Stimulated activated memory B cell treated with anti-CD40 and anti-IgM and Interleukin-4, amounts not matched to agents 10 μg/mL and 1 μg/mL and 100 μg/mL, for 72 hours (primary cell): ENCODE measurements around the gene LYRM2.
A peak's percentile ranks its signal among the peaks of the same experiment; 100 is the strongest.
"Not testable (repeated sequence)": the region's sequence is repeated elsewhere in the genome, so short reads cannot be mapped to it uniquely, and the experiment has no call there.

Source experiments
- ATAC-seq: fragments of 150-1000 bp; cut with Tn5 transposase; 2 replicates; pipeline ENCODE4 v1.10.0; 2021
- H3K27ac Mint-ChIP-seq: one replicate; pipeline ENCODE4 v1.8.0; 2022; ENCODE audit warnings: mild to moderate bottlenecking, mixed read lengths
- H3K27me3 Mint-ChIP-seq: one replicate; pipeline ENCODE4 v1.8.0; 2022; ENCODE audit warnings: mixed read lengths
- H3K36me3 Mint-ChIP-seq: one replicate; pipeline ENCODE4 v1.8.0; 2022; ENCODE audit warnings: mixed read lengths
- H3K4me1 Mint-ChIP-seq: one replicate; pipeline ENCODE4 v1.8.0; 2022; ENCODE audit warnings: mixed read lengths
- H3K4me3 Mint-ChIP-seq: one replicate; pipeline ENCODE4 v1.8.0; 2022; ENCODE audit warnings: mild to moderate bottlenecking, moderate library complexity, mixed read lengths
- H3K9me3 Mint-ChIP-seq: one replicate; pipeline ENCODE4 v1.8.0; 2022; ENCODE audit warnings: mixed read lengths

LYRM2 gene

DNA sequence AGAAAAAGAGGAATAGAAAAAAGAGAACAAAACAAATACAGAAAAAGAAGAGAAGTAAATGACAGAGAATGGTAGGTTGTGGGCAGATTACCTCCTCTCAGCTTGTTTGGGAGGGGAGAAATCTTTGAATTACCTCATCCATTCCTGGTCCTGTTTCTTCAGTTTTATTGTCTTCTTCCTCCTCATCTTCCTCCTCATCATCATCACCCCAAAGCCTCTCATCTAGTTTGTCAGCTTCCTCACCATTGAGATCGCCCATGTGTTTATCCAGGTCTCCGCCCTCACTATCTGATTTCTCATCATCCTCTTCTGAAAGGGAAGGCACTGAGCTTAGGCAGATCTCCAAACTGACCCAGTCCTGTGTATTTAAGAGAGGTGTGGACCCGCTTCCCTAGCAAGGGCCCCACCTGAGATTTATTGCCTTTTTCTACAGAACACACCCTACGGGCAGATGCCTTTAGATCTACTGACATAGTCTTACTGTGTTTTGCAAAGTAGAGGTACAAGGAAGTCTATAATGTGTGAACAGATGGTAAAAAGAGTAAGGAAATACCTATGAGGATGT, 24.2 kb upstream of the LYRM2 start:
- H3K27me3 Mint-ChIP-seq = no peaks in the 10 kb centered on the region
- H3K27ac Mint-ChIP-seq = no peak overlapping the region
- H3K4me1 Mint-ChIP-seq = no peaks in the 10 kb centered on the region
- H3K36me3 Mint-ChIP-seq = peaks cover 58% of the 10 kb centered on the region
- no peaks in the 10 kb centered on the region for H3K9me3 Mint-ChIP-seq
- no peak overlapping the region for H3K4me3 Mint-ChIP-seq
- no peak for ATAC-seq

DNA sequence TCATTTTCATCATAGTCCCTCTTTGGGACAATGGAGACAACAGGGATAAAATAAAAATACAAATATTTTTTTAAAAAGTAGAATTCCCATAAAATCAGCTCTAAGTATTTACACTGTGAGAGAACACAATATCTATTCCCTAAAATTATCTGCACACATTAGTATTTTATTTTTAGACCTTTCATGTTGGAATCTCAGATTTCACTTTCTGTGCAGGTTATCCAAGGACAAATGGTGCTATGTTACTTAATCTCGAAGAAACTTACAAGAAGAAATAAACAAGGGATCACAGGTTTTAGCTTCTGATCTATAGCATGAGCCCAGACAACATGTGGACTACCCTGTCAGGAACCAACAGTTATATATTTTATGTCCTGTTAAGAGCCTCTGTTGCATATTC, 23.0 kb upstream of the LYRM2 start:
- no peaks in the 10 kb centered on the region for H3K4me1 Mint-ChIP-seq
- no peak overlapping the region for H3K4me3 Mint-ChIP-seq
- no peak overlapping the region for H3K27ac Mint-ChIP-seq
- H3K36me3 Mint-ChIP-seq = peaks cover 66% of the 10 kb centered on the region
- ATAC-seq = no peak
- no peaks in the 10 kb centered on the region for H3K27me3 Mint-ChIP-seq
- H3K9me3 Mint-ChIP-seq = no peaks in the 10 kb centered on the region

DNA sequence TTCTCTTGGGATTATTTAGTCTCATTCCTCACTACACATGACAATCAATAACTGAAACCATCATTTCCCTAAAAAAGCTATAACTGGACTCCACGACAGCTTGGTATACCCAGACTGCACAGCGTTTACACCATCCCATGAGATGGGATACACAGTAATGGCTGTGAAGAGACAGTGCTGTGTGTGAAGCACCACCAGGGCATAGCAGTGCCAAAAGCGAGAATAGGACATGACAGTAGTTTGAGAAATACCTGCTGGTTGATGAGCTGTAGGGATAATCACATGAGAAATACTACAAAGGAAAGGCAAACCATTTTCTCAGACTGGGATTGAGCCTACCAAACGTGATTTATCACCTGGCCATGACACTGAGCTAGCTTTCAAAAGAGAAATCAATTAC, 22.4 kb upstream of the LYRM2 start:
- no peak for ATAC-seq
- no peak overlapping the region for H3K4me3 Mint-ChIP-seq
- no peaks in the 10 kb centered on the region for H3K4me1 Mint-ChIP-seq
- no peaks in the 10 kb centered on the region for H3K9me3 Mint-ChIP-seq
- H3K27me3 Mint-ChIP-seq = no peaks in the 10 kb centered on the region
- no peak overlapping the region for H3K27ac Mint-ChIP-seq
- peaks cover 63% of the 10 kb centered on the region for H3K36me3 Mint-ChIP-seq

DNA sequence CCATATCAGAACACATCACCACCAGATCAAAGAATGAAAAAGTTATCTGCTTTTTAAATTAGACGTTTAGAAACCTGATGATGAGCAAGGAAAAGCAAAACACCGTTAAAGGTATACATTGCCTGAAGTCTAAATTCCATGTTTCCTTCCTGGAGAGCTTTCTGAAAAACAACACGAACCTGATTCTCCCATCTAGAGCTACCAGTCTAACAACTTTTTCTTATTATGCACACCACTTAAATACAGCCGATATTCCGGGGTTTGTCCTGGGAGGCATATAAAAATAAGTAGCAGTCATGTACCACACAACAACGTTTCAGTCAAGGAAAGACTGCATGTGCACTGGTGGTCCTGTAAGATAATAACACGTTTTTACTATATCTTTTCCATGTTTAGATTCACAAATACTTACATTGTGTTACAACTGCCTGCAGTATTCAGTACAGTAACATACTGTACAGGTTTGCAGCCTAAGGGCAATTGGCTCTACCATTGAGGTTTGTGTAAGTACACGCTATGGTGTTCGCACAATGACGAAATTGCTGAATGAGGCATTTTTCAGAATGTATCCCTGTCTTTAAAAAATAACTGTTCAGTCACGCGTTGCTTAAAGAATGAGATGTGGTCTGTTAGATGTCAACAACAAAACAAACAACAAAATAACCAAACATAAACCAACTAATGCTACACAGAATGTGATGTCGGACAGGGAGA, 19.1 kb upstream of the LYRM2 start:
- H3K4me1 Mint-ChIP-seq = no peaks in the 10 kb centered on the region
- H3K27me3 Mint-ChIP-seq = no peaks in the 10 kb centered on the region
- H3K9me3 Mint-ChIP-seq = no peaks in the 10 kb centered on the region
- no peak for ATAC-seq
- H3K4me3 Mint-ChIP-seq = no peak overlapping the region
- peaks cover 66% of the 10 kb centered on the region for H3K36me3 Mint-ChIP-seq
- no peak overlapping the region for H3K27ac Mint-ChIP-seq

DNA sequence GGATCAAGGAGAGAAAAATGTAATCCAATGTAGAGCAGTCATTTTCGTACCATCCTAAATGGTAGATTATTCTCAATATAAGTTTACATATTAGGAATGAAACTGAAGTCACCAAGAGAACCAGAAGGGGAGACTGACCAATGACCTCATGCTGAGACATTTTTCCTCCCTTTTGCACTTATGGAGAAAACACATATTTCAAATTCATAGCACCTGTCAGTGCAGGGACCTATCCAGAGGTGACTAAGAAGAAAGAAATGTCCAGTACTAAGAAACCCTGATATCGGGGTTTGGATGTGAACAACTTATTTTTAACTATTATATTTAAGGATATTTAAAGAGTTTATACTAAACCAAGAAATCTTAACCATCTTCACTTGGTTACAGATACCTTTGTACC, 16.6 kb upstream of the LYRM2 start:
- no peak for ATAC-seq
- H3K4me3 Mint-ChIP-seq = no peak overlapping the region
- no peak overlapping the region for H3K27ac Mint-ChIP-seq
- peaks cover 71% of the 10 kb centered on the region for H3K36me3 Mint-ChIP-seq
- H3K9me3 Mint-ChIP-seq = no peaks in the 10 kb centered on the region
- no peaks in the 10 kb centered on the region for H3K27me3 Mint-ChIP-seq
- no peaks in the 10 kb centered on the region for H3K4me1 Mint-ChIP-seq

DNA sequence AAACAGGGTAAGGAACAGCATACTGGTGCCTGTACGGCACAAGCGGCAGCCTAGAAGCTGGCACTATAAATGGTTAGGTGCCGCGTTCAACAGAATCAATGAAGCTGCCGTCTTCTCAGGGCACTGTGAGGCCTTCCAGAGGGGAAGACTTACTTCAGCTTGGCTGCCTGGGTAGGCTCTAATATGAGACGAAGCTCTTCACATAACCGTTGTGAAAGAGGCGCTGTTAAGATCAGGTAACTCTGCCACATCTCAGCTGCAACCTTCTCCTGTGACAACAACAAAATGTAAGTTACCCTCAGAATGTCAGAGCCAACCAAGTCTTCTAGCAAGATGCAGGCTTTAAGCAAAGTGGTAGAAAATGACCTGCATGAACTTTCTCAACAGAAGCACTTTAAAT, 12.0 kb upstream of the LYRM2 start:
- Mint-ChIP-seq H3K36me3 (peaks cover 61% of the 10 kb centered on the region), H3K9me3 (no peaks in the 10 kb centered on the region), H3K27me3 (no peaks in the 10 kb centered on the region), H3K4me1 (no peaks in the 10 kb centered on the region), H3K27ac (no peak overlapping the region), H3K4me3 (no peak overlapping the region)
- ATAC-seq = no peak

DNA sequence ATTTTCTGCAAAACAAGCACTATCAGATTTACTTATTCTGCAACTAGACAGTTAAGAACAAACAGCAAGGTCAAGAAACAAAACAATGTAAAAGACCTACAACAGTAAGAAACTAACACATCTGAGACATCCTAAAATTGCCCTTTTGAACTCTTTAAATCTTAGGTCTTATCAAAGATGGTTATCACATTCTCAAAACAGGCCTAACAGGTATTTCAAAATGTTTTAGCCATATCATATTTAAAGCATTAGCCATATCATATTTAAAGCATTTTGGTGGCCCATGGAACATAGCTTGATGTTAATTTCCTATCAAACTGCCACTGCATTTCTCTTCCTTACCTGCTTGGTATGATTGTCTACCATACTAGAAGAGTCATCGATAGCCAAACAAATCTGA, 11.1 kb upstream of the LYRM2 start:
- Mint-ChIP-seq H3K4me3 (no peak overlapping the region), H3K9me3 (no peaks in the 10 kb centered on the region), H3K36me3 (peaks cover 61% of the 10 kb centered on the region), H3K27ac (no peak overlapping the region), H3K27me3 (no peaks in the 10 kb centered on the region), H3K4me1 (no peaks in the 10 kb centered on the region)
- no peak for ATAC-seq

DNA sequence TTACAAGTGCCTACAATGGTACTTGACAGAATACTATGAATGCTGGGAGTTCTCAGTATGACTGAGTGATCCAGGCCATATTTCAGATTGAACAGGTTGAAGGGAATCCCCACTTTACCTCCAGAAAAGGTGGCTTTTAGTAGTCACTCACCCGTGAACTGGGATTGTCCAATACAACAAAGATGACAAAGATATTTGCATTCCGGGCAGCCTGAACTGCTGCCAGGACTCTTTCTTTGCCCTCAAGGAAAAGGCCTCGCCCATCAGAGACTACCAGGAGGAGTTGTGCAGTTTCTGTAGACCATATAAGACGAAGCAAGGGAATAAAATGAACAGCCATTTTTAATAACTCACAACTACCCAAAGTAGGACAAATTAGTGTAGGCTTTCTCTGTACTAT, 6.3 kb upstream of the LYRM2 start:
- Mint-ChIP-seq H3K36me3 (peaks cover 53% of the 10 kb centered on the region), H3K27me3 (no peaks in the 10 kb centered on the region), H3K9me3 (no peaks in the 10 kb centered on the region), H3K4me1 (no peaks in the 10 kb centered on the region), H3K4me3 (no peak overlapping the region), H3K27ac (no peak overlapping the region)
- no peak for ATAC-seq

DNA sequence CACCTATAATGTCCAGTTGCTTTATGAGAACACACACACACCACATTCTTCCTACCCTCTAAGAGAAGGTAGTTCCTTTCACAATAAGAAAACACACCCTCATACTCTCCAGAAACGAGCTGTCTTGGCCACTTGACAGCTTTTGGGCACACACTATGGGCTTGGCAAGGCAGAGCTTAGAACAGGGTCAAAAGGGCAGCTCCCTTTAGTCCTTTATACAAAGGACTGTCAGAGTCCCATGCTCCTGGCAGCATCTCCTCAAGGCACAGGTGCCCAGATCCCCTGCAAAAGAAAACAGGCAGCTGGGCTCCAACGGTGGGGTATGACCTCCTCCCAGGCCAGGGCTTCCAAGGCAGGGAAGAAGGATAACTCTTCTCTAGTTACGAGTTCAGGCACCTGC, 4.9 kb upstream of the LYRM2 start:
- no peak for ATAC-seq
- no peak overlapping the region for H3K27ac Mint-ChIP-seq
- H3K36me3 Mint-ChIP-seq = peaks cover 50% of the 10 kb centered on the region
- no peak overlapping the region for H3K4me3 Mint-ChIP-seq
- no peaks in the 10 kb centered on the region for H3K9me3 Mint-ChIP-seq
- peaks cover 14% of the 10 kb centered on the region for H3K4me1 Mint-ChIP-seq
- no peaks in the 10 kb centered on the region for H3K27me3 Mint-ChIP-seq

DNA sequence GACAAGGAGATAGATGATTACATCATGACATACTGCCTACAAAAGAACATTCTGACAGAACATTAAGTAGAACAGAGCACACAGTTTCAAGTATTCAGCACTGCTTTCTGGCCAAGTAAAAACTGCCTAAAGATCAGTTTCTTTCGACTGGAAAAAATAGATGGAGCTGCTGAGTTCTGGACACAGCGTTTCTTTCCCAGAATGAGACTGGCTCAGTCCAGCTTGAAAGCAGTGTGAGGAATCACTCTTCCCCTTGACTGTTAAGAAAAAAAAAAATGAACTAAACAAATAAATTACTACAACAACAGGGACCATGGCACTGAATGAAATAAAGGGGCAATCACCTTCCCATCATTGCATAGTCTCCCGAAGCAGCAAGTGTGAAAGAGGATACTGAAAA, 4.4 kb upstream of the LYRM2 start:
- no peak for ATAC-seq
- H3K4me1 Mint-ChIP-seq = peaks cover 14% of the 10 kb centered on the region
- no peaks in the 10 kb centered on the region for H3K27me3 Mint-ChIP-seq
- no peak overlapping the region for H3K4me3 Mint-ChIP-seq
- H3K9me3 Mint-ChIP-seq = no peaks in the 10 kb centered on the region
- no peak overlapping the region for H3K27ac Mint-ChIP-seq
- H3K36me3 Mint-ChIP-seq = peaks cover 48% of the 10 kb centered on the region

DNA sequence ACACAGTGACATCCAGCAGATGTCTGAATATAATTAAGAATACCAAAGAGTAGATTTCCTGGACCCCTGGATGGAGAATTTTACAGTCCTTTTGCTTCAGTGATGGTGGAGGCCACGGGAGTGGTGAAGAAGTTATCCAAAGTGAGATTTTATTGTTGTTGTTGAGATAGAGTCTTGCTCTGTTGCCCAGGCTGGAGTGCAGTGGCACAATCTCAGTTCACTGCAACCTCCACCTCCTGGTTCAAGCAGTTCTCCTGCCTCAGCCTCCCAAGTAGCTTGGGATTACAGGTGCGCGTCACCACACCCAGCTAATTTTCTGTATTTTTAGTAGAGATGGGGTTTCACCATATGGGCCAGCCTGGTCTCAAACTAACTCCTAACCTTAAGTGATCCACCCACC, 3.0 kb upstream of the LYRM2 start:
- H3K27me3 Mint-ChIP-seq, H3K27ac Mint-ChIP-seq, H3K4me3 Mint-ChIP-seq, ATAC-seq, H3K9me3 Mint-ChIP-seq: not testable (repeated sequence)
- peaks cover 40% of the 10 kb centered on the region for H3K36me3 Mint-ChIP-seq
- H3K4me1 Mint-ChIP-seq = peaks cover 14% of the 10 kb centered on the region

DNA sequence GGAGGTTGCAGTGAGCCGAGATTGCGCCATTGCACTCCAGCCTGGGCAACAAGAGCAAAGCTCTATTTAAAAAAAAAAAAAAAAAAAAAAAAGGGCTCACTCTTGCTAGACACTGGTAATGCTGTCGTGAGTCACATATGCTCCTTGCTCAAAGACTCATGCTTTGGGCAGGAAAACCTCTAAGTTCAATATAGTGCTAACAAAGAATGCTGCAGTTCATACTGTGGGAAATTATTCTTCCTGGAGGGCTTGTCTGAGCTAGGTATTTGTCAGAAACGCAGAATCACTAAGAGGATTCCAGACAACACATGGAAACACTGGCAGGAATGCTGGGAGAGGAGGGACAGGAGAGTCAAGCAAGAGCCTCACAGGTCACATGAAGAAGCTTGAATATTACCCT, 2.3 kb upstream of the LYRM2 start:
- Mint-ChIP-seq H3K4me3 (no peak overlapping the region), H3K36me3 (peaks cover 42% of the 10 kb centered on the region), H3K4me1 (peaks cover 17% of the 10 kb centered on the region), H3K9me3 (no peaks in the 10 kb centered on the region), H3K27ac (no peak overlapping the region), H3K27me3 (no peaks in the 10 kb centered on the region)
- ATAC-seq = no peak

DNA sequence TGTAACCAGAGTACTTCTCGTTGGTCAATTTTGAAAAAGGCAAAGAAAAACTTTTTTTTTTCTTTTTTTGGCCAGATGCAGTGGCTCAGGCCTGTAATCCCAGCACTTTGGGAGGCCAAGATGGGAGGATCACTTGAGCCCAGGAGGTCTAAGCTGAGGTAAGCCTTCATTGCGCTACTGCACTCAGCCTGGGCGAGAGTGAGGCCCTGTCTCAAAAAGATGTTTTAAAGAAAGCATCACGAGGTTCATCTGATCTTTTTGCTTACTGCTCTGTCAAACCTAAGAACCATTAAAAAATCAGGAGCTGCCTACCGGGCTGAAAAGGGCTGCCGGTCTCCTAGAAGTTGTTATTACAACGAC, 607 bp downstream of the LYRM2 start:
- H3K27ac Mint-ChIP-seq = peak overlapping the region; percentile 98
- H3K4me3 Mint-ChIP-seq = peak overlapping the region; percentile 91
- H3K9me3 Mint-ChIP-seq = no peaks in the 10 kb centered on the region
- H3K36me3 Mint-ChIP-seq = peaks cover 26% of the 10 kb centered on the region
- ATAC-seq = no peak
- peaks cover 21% of the 10 kb centered on the region for H3K4me1 Mint-ChIP-seq
- no peaks in the 10 kb centered on the region for H3K27me3 Mint-ChIP-seq

DNA sequence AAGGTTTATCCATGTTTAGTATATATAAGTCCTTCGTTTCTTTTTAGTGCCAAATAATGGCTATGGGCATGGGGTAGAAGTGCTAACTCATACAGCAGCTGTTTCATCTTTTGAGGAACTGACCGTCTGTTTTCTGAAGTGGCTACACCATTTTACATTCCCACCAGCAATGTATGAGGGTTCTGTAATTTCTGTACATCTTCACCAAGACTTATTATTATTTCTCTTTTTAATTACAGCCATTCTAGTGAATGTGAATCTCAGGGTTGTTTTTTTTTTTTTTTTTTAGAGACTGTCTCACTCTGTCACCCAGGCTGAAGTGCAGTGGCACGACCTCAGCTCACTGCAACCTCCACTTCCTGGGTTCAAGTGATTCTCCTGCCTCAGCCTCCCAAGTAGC, 2.1 kb downstream of the LYRM2 start:
- not testable (repeated sequence) for H3K27ac Mint-ChIP-seq, H3K4me3 Mint-ChIP-seq, ATAC-seq, H3K27me3 Mint-ChIP-seq, H3K9me3 Mint-ChIP-seq
- peaks cover 24% of the 10 kb centered on the region for H3K36me3 Mint-ChIP-seq
- peaks cover 21% of the 10 kb centered on the region for H3K4me1 Mint-ChIP-seq

DNA sequence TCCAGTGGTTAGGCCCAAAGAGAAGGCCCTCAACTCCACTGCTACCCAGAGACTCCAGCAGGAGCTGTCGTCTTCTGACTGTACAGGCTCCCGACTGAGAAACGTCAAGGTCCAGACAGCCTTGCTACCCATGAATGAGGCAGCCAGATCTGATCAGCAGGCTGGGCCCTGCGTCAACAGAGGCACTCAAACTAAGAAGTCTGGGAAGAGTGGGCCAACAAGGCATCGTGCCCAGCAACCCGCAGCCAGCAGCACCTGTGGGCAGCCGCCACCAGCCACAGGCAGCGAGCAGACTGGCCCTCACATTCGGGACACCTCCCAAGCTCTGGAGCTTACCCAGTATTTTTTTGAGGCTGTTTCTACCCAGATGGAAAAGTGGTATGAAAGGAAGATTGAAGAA, 8.1 kb downstream of the LYRM2 start:
- H3K9me3 Mint-ChIP-seq = no peaks in the 10 kb centered on the region
- H3K27me3 Mint-ChIP-seq = no peaks in the 10 kb centered on the region
- peaks cover 28% of the 10 kb centered on the region for H3K36me3 Mint-ChIP-seq
- H3K4me1 Mint-ChIP-seq = peaks cover under 1% of the 10 kb centered on the region
- no peak overlapping the region for H3K27ac Mint-ChIP-seq
- H3K4me3 Mint-ChIP-seq = no peak overlapping the region
- no peak for ATAC-seq

DNA sequence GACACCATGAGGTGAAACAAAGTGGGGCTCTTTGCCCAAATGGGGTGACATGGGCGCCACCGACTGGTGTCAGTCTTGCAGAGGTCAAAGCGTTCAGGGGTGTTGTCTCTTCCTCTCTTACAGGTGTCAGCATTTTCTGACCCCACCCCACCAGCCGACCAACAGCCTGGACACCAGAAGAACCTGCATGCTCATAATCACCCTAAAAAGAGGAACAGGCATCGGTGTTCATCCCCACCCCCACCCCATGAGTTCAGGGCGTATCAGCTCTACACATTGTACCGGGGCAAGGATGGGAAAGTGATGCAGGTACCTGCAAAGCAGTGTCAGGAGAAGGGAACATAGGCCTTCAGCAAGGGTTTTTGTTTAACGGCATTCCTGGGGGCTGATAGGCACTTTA, 14.8 kb downstream of the LYRM2 start:
- ATAC-seq = no peak
- Mint-ChIP-seq H3K27ac (no peak overlapping the region), H3K36me3 (peaks cover 24% of the 10 kb centered on the region), H3K27me3 (no peaks in the 10 kb centered on the region), H3K4me1 (peaks cover 6% of the 10 kb centered on the region), H3K4me3 (no peak overlapping the region), H3K9me3 (no peaks in the 10 kb centered on the region)
